Loucy (cell line): Measurements from ENCODE around the gene SPRED2.

Experiments used
- CTCF ChIP-seq: fragments of 200-600 bp; sonication (generic); conservative IDR thresholded peaks from 2 replicates; pipeline ENCODE4 v1.5.1; 2014; ENCODE audit warnings: mild to moderate bottlenecking, antibody characterized with exemption, low read length
- EZH2phosphoT487 ChIP-seq: fragments of 200-600 bp; IDR thresholded peaks from 2 replicates; pipeline ENCODE4 v1.6.1; 2018; ENCODE audit warnings: antibody characterized with exemption, mild to moderate bottlenecking, moderate library complexity, borderline replicate concordance

DNA sequence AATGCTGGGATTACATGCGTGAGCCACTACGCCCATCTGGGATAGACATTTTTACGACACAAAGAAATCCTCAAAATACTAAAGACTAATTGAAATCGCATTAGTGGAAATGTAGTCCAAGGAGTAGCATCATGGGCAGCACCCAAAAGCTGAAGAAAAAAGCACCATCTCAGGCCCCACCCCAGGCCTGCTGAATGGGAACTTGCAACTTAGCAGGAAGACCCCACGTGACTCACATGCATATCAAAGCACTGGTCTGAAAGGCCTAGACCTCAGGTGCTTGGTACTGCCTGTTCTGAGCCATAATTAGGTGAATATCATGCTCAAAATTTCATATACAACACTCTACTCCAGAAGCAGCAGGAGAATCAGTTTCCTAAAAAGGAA, 28.9 kb downstream of the SPRED2 start:
- TF ChIP-seq CTCF = no peak
- TF ChIP-seq EZH2phosphoT487 = no peak
